Activated naive CD8-positive, alpha-beta T cell treated with anti-CD3 and anti-CD28 coated beads, Interleukin-2, amount 50 U/mL, for 24 hours (primary cell): ENCODE measurements around the gene THAP11.

Experiments
- ATAC-seq: fragments of 150-1000 bp; cut with Tn5 transposase; one replicate; pipeline ENCODE4 v1.10.0; 2021
- DNase-seq: peaks from one replicate; pipeline ENCODE4 v3.0.0; 2021
- H3K27ac Mint-ChIP-seq: one replicate; pipeline ENCODE4 v1.8.0; 2021; ENCODE audit warnings: mild to moderate bottlenecking, mixed read lengths
- H3K27me3 Mint-ChIP-seq: one replicate; pipeline ENCODE4 v1.8.0; 2021; ENCODE audit warnings: mixed read lengths
- H3K36me3 Mint-ChIP-seq: one replicate; pipeline ENCODE4 v1.8.0; 2021; ENCODE audit warnings: low read depth, mixed read lengths
- H3K4me1 Mint-ChIP-seq: one replicate; pipeline ENCODE4 v1.8.0; 2021; ENCODE audit warnings: mixed read lengths
- H3K4me3 Mint-ChIP-seq: one replicate; pipeline ENCODE4 v1.8.0; 2021; ENCODE audit warnings: mild to moderate bottlenecking, moderate library complexity, mixed read lengths
- H3K9me3 Mint-ChIP-seq: one replicate; pipeline ENCODE4 v1.8.0; 2021; ENCODE audit warnings: mixed read lengths

Gene THAP11

DNA sequence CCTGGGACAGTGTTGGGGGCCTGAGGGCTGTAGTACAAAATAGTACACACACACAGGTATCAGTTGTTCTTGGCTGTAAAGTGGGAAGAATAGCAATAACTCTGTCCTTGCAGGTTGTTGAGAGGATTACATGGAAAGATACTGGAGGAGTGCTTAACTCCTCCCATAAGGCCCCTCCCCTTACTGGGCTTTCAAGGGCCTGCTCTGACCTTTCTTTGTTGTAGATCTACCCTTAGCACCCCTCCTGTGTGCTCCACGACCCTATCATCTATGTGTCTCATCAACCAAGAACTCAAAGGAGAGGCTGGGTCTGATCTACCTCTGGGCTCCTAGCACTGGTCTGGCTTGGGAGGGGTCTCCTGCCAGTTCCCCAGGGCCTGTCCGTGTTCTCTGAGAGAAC, 22.5 kb downstream of the THAP11 start:
- Mint-ChIP-seq H3K9me3 (no peaks in the 10 kb centered on the region), H3K27ac (no peak overlapping the region), H3K4me3 (no peak overlapping the region), H3K36me3 (peaks cover 30% of the 10 kb centered on the region), H3K4me1 (peaks cover 6% of the 10 kb centered on the region), H3K27me3 (no peaks in the 10 kb centered on the region)
- DNase-seq (no peak), ATAC-seq (no peak)

GRCh38 chr16:67865318-67865717, 23.2 kb downstream of the THAP11 start:
- Mint-ChIP-seq H3K27me3 (no peaks in the 10 kb centered on the region), H3K4me1 (peaks cover 6% of the 10 kb centered on the region), H3K9me3 (no peaks in the 10 kb centered on the region), H3K4me3 (no peak overlapping the region), H3K36me3 (peaks cover 32% of the 10 kb centered on the region), H3K27ac (peak overlapping the region; percentile 52)
- no peak for ATAC-seq
- DNase-seq: no peak

- no peak overlapping the region for H3K4me3 Mint-ChIP-seq
- H3K27ac Mint-ChIP-seq: no peak overlapping the region
- no peaks in the 10 kb centered on the region for H3K9me3 Mint-ChIP-seq
- H3K27me3 Mint-ChIP-seq: no peaks in the 10 kb centered on the region
- peaks cover 25% of the 10 kb centered on the region for H3K36me3 Mint-ChIP-seq
- peaks cover 7% of the 10 kb centered on the region for H3K4me1 Mint-ChIP-seq
- no peak for DNase-seq
- ATAC-seq: no peak
These were observed 26.2 kb downstream of the THAP11 start for GRCh38 chr16:67868290-67868689.

DNA sequence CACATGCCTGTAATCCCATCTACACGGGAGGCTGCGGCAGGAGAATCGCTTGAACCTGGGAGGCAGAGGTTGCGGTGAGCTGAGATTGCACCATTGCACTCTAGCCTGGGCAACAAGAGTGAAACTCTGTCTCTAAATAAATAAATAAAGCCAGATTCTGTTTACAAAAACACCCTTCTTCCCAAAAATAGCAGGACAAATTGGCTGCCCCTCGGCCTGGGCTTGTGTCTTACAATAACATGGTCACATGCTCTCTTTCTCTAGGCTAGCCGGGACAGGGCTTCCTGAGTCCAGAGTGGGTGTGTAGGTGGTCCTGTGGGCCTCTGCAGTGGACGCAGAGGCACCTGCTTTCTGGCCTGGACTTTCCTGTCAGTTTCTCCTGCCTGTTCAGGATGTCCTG, 27.5 kb downstream of the THAP11 start:
- peaks cover 24% of the 10 kb centered on the region for H3K36me3 Mint-ChIP-seq

DNA sequence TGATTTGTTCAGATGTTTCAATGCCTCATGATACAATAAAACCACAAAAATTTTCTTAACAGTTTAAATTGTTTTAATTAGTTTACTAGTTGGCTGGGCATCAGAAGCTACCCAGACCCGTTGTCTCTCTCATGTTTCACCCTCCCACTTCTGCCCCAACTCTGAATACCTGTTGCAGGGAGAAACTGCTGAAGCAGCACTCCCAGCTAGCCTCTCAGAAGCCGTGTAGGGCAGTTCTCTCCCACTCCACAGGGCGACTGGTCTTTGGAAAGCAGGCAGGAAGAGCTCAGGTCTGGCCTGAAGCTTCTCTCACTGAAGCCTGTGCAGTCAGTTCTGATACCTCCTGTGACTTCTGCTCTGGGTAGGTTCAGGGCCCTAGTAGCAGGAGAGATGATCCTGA, 29.1 kb downstream of the THAP11 start:
- DNase-seq (no peak), ATAC-seq (no peak)
- no peaks in the 10 kb centered on the region for H3K9me3 Mint-ChIP-seq
- no peak overlapping the region for H3K4me3 Mint-ChIP-seq
- peaks cover 25% of the 10 kb centered on the region for H3K4me1 Mint-ChIP-seq
- H3K27ac Mint-ChIP-seq: no peak overlapping the region
- no peaks in the 10 kb centered on the region for H3K27me3 Mint-ChIP-seq
- H3K36me3 Mint-ChIP-seq: peaks cover 14% of the 10 kb centered on the region

More for the DNA sequence above, 27.5 kb downstream of the THAP11 start:
- H3K4me1 Mint-ChIP-seq: peaks cover 17% of the 10 kb centered on the region
- no peak for ATAC-seq
- no peaks in the 10 kb centered on the region for H3K27me3 Mint-ChIP-seq
- H3K27ac Mint-ChIP-seq: no peak overlapping the region
- H3K4me3 Mint-ChIP-seq: no peak overlapping the region
- no peak for DNase-seq
- no peaks in the 10 kb centered on the region for H3K9me3 Mint-ChIP-seq

DNA sequence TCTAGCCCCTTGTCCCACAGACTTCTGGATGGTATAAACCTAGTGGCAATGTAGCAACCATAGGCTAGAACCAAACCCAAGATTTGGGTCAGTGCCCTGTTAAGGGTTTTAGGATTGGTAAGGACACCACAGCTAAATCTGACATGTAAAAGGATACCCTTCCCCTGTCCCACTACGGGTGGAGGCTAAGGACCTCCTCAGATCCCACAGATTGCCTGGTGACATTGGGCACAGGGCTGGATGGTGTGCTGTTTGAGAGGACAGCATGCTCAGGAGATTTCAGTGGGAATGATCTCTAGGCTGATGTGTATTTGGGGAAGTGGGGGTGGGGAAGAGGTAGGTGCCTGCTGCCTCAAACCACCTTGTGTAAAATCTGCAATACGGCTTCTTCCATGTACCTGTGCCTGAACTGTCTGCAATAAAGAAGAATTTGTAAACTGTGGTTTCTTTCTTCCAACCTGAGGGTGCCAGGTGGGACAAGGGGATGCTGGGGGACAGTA, 30.1 kb downstream of the THAP11 start:
- DNase-seq: no peak
- no peaks in the 10 kb centered on the region for H3K9me3 Mint-ChIP-seq
- H3K36me3 Mint-ChIP-seq: peaks cover 11% of the 10 kb centered on the region
- H3K27ac Mint-ChIP-seq: peak overlapping the region; percentile 72
- H3K4me1 Mint-ChIP-seq: peaks cover 25% of the 10 kb centered on the region
- peak overlapping the region; percentile 83 for H3K4me3 Mint-ChIP-seq
- no peak for ATAC-seq
- H3K27me3 Mint-ChIP-seq: no peaks in the 10 kb centered on the region

GRCh38 chr16:67872631-67873434, 30.7 kb downstream of the THAP11 start, which contains the start of gene EDC4:
EDC4 (plus strand) TSS chr16:67873052; CDS start chr16:67873262, 210 bp downstream.
- ATAC-seq (peak; percentile 91), DNase-seq (peak; percentile 92)
- Mint-ChIP-seq H3K27me3 (no peaks in the 10 kb centered on the region), H3K36me3 (peaks cover 16% of the 10 kb centered on the region), H3K27ac (peak within 1 kb of the TSS; percentile 87), H3K4me3 (peak within 1 kb of the TSS; percentile 83), H3K4me1 (peaks cover 25% of the 10 kb centered on the region), H3K9me3 (no peaks in the 10 kb centered on the region)

GRCh38 chr16:67873435-67874370, 31.6 kb downstream of the THAP11 start:
- Mint-ChIP-seq H3K36me3 (peaks cover 20% of the 10 kb centered on the region), H3K27me3 (no peaks in the 10 kb centered on the region), H3K9me3 (no peaks in the 10 kb centered on the region), H3K4me3 (peak overlapping the region; percentile 83), H3K27ac (peak overlapping the region; percentile 87), H3K4me1 (peaks cover 25% of the 10 kb centered on the region)
- ATAC-seq: no peak
- DNase-seq: peak; percentile 8

DNA sequence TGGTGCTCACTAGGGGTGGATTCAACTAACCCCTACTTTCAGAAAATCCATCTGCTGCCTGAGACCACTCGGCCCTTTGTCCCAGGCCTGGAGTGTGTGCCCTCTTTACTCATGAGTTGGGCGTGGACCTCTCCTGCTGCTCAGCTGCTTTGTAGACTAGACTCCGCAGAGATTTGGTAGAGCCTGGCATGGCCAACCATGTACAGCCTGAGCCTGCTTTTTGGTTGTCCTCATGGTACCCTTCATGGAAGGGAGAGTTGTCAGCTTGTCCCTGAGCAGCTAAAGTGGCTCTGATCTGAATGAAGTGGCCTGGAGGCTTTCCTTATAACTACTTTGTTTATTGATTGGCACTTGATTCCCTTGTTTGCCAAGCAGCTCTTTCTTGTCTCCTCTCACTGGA, 32.3 kb downstream of the THAP11 start:
- H3K36me3 Mint-ChIP-seq: peaks cover 21% of the 10 kb centered on the region
- peak overlapping the region; percentile 83 for H3K4me3 Mint-ChIP-seq
- no peaks in the 10 kb centered on the region for H3K27me3 Mint-ChIP-seq
- H3K9me3 Mint-ChIP-seq: no peaks in the 10 kb centered on the region
- peak overlapping the region; percentile 87 for H3K27ac Mint-ChIP-seq
- no peak for DNase-seq
- no peak for ATAC-seq
- peaks cover 25% of the 10 kb centered on the region for H3K4me1 Mint-ChIP-seq

GRCh38 chr16:67877064-67877463, 34.9 kb downstream of the THAP11 start:
- H3K36me3 Mint-ChIP-seq: peaks cover 13% of the 10 kb centered on the region

GRCh38 chr16:67878232-67878631, 36.1 kb downstream of the THAP11 start:
- Mint-ChIP-seq H3K27me3 (no peaks in the 10 kb centered on the region), H3K36me3 (peaks cover 15% of the 10 kb centered on the region), H3K9me3 (no peaks in the 10 kb centered on the region), H3K4me3 (no peak overlapping the region), H3K4me1 (peaks cover 20% of the 10 kb centered on the region), H3K27ac (no peak overlapping the region)
- ATAC-seq: no peak
- no peak for DNase-seq

More at GRCh38 chr16:67877064-67877463, 34.9 kb downstream of the THAP11 start:
- Mint-ChIP-seq H3K27ac (no peak overlapping the region), H3K4me3 (no peak overlapping the region), H3K9me3 (no peaks in the 10 kb centered on the region), H3K4me1 (peaks cover 25% of the 10 kb centered on the region), H3K27me3 (no peaks in the 10 kb centered on the region)
- ATAC-seq (no peak), DNase-seq (no peak)

DNA sequence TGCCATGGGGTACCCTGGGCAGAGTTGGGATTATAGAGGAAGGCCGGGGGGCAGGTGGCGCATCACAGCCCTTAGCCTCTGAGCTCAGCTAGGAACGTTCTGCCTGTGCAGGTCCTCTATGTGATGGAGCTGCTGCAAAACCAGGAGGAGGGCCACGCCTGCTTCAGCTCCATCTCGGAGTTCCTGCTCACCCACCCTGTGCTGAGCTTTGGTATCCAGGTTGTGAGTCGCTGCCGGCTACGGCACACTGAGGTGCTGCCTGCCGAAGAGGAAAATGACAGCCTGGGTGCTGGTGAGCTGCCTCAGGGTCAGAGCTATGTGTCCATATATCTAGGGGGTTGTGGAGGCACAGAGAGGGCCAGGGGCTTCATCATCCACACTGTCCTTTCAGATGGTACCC, 36.7 kb downstream of the THAP11 start:
- no peak for ATAC-seq
- H3K27me3 Mint-ChIP-seq: no peaks in the 10 kb centered on the region

GRCh38 chr16:67879462-67879861, 37.3 kb downstream of the THAP11 start:
- ATAC-seq (no peak), DNase-seq (no peak)
- Mint-ChIP-seq H3K27me3 (no peaks in the 10 kb centered on the region), H3K9me3 (no peaks in the 10 kb centered on the region), H3K4me1 (peaks cover 11% of the 10 kb centered on the region), H3K27ac (no peak overlapping the region), H3K4me3 (no peak overlapping the region), H3K36me3 (peaks cover 17% of the 10 kb centered on the region)

More for the DNA sequence above, 36.7 kb downstream of the THAP11 start:
- no peaks in the 10 kb centered on the region for H3K9me3 Mint-ChIP-seq
- no peak overlapping the region for H3K27ac Mint-ChIP-seq
- no peak overlapping the region for H3K4me3 Mint-ChIP-seq
- H3K4me1 Mint-ChIP-seq: peaks cover 17% of the 10 kb centered on the region
- peaks cover 15% of the 10 kb centered on the region for H3K36me3 Mint-ChIP-seq
- no peak for DNase-seq

DNA sequence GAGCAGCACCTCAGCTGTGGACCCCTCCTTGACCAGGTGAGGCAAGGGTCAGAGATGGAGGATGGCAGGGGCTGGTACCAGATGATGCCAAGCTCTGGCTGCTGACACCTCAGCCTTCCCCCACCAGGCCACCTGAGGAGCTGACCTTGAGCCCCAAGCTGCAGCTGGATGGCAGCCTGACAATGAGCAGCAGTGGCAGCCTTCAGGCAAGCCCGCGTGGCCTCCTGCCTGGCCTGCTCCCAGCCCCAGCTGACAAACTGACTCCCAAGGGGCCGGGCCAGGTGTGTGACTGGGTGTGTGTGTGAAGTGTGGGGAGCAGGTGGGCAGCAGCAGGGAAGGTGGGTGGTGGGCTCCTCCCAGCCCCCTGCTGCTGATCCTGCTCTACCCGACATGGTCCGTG, 37.8 kb downstream of the THAP11 start:
- ATAC-seq: no peak
- H3K27ac Mint-ChIP-seq: no peak overlapping the region
- no peaks in the 10 kb centered on the region for H3K27me3 Mint-ChIP-seq
- H3K9me3 Mint-ChIP-seq: no peaks in the 10 kb centered on the region
- no peak overlapping the region for H3K4me3 Mint-ChIP-seq
- DNase-seq: no peak
- peaks cover 18% of the 10 kb centered on the region for H3K36me3 Mint-ChIP-seq
- peaks cover 7% of the 10 kb centered on the region for H3K4me1 Mint-ChIP-seq
